Measurements from ENCODE around the gene CITED4.

The CITED4 gene

GRCh38 chr1:40838045-40838979, 23.9 kb downstream of the CITED4 start:
- no peak for TF ChIP-seq CTCF (IDR thresholded peaks at IDR 0.05; ENCODE audit: extremely low read depth, missing control alignments)
- DNase-seq (ENCODE audit: low spot score) = no peak

GRCh38 chr1:40837601-40838000, 24.6 kb downstream of the CITED4 start:
- DNase-seq (ENCODE audit: low spot score) = no peak
- TF ChIP-seq CTCF (IDR thresholded peaks at IDR 0.05; ENCODE audit: extremely low read depth, missing control alignments) = no peak

- no peak for DNase-seq (ENCODE audit: low spot score)
- no peak for TF ChIP-seq CTCF (IDR thresholded peaks at IDR 0.05; ENCODE audit: extremely low read depth, missing control alignments)
These were observed 25.9 kb downstream of the CITED4 start for GRCh38 chr1:40836283-40836682.

GRCh38 chr1:40834968-40835545, 27.1 kb downstream of the CITED4 start:
- TF ChIP-seq CTCF (IDR thresholded peaks at IDR 0.05; ENCODE audit: extremely low read depth, missing control alignments) = no peak
- no peak for DNase-seq (ENCODE audit: low spot score)

- no peak for DNase-seq (ENCODE audit: low spot score)
- no peak for TF ChIP-seq CTCF (IDR thresholded peaks at IDR 0.05; ENCODE audit: extremely low read depth, missing control alignments)
These were observed 28.2 kb downstream of the CITED4 start for GRCh38 chr1:40833979-40834378.

- no peak for TF ChIP-seq CTCF (IDR thresholded peaks at IDR 0.05; ENCODE audit: extremely low read depth, missing control alignments)
These were observed 31.0 kb downstream of the CITED4 start for GRCh38 chr1:40831001-40831732.

More at GRCh38 chr1:40831001-40831732, 31.0 kb downstream of the CITED4 start:
- no peak for DNase-seq (ENCODE audit: low spot score)

Measured in GM20000 (cell line).